Measurements from ENCODE around the gene EML6.

- TF ChIP-seq CTCF (conservative IDR thresholded peaks at IDR 0.05 in 1 of 2, IDR thresholded peaks at IDR 0.05 in 1 of 2; ENCODE audit: extremely low read depth in 1 of 2, insufficient read depth in 1 of 2, low read depth in 1 of 2, low read length in 2 of 2) (no peak), EZH2 (IDR thresholded peaks at IDR 0.05; ENCODE audit: borderline replicate concordance, low read length) (no peak)
Observed at GRCh38 chr2:54918647-54919280, 195.3 kb downstream of the EML6 start.
